GM12874 (cell line): Measurements from ENCODE around the gene ITGA7.

Experiments
- TF ChIP-seq, protein P1 (sequence below): IDR thresholded peaks from 2 replicates; pipeline ENCODE4 v1.5.1; 2011; ENCODE audit warnings: low read depth, mild to moderate bottlenecking, control low read depth, low read length, moderate library complexity; ENCODE audit not compliant: insufficient read depth

Gene ITGA7

DNA sequence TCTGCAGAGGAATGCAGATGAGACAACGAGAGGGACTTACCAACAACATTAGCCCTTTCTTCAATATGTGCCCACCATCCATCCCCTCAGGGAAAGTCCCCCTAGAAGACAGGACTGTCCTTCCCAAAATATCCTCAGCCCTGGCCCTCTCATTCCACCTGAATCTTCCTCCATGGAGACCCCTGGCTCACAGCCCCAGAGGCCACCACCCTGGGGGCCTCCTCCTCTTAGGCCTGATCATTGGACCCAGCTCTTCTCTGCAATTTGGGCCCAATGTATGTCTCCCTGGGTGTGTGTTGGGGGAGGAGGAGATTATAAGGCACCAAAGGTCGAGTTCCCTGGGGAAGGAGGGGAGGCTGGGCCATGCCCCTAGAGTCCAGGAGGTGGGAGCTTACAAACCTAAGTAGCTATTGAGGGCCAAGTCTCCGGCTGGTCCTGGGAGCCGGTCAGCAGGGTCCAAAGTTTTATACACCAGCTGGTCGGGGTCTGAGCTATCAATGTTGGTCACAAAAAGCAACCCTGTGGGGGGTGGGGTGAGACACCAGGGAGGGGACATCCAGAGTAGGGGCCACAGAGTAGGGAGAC lies 8.1 kb downstream of the ITGA7 start:
- TF ChIP-seq, protein P1, sequence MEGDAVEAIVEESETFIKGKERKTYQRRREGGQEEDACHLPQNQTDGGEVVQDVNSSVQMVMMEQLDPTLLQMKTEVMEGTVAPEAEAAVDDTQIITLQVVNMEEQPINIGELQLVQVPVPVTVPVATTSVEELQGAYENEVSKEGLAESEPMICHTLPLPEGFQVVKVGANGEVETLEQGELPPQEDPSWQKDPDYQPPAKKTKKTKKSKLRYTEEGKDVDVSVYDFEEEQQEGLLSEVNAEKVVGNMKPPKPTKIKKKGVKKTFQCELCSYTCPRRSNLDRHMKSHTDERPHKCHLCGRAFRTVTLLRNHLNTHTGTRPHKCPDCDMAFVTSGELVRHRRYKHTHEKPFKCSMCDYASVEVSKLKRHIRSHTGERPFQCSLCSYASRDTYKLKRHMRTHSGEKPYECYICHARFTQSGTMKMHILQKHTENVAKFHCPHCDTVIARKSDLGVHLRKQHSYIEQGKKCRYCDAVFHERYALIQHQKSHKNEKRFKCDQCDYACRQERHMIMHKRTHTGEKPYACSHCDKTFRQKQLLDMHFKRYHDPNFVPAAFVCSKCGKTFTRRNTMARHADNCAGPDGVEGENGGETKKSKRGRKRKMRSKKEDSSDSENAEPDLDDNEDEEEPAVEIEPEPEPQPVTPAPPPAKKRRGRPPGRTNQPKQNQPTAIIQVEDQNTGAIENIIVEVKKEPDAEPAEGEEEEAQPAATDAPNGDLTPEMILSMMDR: no peak

DNA sequence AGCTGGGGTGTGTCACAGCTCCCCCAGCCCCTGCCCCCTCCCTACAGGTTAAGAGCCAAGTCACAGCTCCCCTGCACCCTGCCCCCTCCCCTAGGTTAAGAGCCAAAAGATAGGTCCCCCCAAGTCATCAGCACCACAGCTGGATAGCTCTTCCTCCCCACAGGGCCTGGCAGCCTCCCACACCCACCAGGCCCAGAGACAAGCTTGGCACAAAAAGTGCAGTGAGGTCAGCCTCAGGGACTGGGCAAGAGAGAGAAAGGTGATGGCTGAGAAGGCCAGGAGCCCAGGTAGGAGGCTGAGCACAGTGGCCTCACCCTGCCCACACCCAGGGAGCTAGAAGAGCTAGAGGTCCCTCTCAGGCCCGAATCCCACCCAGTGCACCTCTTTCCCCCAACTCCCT lies 8.7 kb downstream of the ITGA7 start:
- TF ChIP-seq, protein P1: no peak

DNA sequence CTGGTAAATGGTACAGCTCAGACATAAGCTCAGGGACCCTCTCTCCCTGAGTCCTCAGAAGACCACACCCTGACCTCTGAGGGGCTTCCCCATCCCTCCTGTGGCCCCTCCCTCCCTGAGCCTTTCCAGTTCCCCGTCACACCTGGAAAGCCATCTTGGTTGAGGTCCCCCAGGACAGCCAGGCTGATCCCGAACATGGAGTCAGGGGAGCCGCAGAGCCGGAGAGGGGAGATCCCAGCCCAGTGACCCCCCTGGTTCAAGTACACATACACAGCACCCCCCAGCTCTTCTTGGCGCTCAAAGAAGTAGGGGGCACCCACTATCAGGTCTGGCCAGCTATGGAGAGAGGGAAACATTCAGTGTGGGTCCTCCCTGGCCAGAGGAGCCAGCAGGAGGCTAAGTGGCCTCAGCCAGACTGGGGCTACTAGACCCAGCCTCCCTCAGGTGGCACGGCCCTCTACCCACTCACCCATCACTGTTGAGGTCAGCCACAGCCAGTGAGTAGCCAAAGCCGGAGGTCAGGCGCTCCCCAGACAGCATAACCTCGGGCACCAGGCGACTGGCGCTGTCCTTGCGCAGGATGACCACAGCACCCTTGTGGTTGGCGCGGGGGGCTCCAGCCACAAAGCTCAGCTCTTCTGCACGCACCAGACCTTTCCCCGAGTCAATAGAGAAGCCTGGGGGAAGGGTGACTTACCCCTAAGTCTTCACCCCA lies 9.3 kb downstream of the ITGA7 start:
- TF ChIP-seq, protein P1: no peak

DNA sequence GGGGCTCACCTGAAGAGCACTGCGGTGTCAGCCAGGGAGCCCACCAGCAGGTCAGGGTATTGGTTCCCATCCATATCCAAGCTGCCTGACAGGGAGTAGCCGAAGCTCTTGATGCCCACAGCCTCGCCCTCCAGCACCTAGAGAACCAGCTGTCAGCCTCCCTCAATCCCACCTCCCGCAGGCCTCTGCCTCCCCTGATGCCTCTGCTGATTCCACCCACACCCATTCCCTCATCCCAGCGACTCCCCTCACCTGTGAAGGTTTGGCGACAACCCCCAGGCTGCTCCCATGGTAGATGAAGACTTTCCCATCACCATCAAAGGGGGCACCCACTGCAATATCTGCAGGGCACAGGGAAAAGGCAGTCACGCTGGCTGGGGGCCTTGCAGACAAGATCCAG lies 10.0 kb downstream of the ITGA7 start:
- TF ChIP-seq, protein P1: no peak

DNA sequence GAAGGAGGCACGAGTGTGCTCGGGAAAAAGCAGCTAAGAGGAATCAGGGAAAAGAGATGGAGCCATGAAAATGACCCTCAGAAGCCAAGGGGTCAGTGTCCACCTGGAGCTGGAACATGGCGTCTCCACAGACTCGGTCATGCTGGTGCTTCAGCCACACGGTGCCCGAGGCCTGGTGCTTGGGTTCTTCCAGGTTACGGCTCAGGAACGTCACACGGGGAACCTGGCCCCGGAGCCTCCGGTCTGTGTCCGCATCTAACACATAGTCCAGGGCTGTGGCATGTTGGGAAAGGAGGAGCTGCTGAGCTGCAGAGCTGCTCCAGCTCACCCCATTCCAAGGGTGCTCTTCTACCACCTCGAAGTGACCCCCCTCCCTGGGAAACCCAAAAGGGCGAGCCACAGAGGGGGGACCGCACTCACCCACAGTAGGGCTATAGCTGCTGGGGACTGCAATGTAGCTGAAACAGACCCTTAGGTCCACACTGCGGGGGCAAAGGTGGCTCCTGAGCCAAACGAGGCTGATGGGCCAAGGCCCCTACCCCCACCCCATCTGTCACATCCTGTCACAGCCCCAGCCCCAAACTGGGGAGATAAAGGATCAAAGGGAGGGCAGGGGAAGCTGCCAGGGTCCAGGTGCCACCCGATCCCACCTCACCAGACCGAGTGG lies 10.8 kb downstream of the ITGA7 start:
- TF ChIP-seq, protein P1: no peak

DNA sequence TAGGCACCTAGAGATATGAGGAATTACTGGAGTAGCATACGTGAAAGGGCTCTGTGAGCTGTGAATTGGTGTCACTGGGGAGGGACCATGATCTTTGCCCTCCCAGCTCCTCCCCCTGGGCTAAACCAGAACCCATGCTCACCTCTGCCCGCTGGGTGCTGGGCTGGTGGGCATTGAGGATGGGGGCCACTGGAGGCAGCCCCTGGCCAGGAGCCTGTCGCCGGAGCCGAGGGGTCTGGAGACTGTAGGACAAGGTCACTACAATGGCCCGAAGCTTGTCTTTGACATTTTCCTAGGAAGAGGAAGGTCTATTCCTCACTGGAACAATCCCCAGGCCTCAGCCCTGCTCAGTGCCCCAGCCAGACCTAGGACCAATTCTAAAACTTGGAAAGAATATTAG lies 11.6 kb downstream of the ITGA7 start:
- TF ChIP-seq, protein P1: no peak

DNA sequence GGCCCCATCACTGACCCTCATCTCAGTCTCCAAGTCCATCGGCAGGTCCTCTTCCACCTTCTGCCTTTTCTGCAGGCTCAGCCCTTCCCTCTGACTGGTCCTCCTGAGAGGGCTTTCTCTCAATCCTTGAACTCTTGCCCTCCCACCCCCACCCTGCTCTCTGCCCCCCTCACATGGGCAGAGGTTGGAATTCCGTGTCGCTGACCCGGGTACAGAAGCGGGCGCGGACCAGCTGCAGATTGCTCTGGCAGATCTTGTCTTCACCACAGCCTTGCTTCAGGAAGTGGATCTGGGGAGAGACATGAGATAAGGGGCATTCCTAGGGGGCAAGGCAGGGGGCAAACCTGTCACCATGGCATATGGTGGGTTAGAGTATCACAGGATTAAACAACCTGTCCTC lies 12.4 kb downstream of the ITGA7 start:
- TF ChIP-seq, protein P1: no peak
